Stimulated activated CD4-positive, alpha-beta T cell treated with anti-CD3 and anti-CD28 coated beads, Interleukin-15, amount 100 ng/mL, for 1 hour (primary cell): ENCODE data around the gene WNT10A.

Source experiments
- DNase-seq, 2 donors: peaks; one replicate each; pipeline ENCODE4 v3.0.0-alpha.2; 2020; ENCODE audit warnings: low read depth in 1 of 2, low spot score in 1 of 2

WNT10A gene

DNA sequence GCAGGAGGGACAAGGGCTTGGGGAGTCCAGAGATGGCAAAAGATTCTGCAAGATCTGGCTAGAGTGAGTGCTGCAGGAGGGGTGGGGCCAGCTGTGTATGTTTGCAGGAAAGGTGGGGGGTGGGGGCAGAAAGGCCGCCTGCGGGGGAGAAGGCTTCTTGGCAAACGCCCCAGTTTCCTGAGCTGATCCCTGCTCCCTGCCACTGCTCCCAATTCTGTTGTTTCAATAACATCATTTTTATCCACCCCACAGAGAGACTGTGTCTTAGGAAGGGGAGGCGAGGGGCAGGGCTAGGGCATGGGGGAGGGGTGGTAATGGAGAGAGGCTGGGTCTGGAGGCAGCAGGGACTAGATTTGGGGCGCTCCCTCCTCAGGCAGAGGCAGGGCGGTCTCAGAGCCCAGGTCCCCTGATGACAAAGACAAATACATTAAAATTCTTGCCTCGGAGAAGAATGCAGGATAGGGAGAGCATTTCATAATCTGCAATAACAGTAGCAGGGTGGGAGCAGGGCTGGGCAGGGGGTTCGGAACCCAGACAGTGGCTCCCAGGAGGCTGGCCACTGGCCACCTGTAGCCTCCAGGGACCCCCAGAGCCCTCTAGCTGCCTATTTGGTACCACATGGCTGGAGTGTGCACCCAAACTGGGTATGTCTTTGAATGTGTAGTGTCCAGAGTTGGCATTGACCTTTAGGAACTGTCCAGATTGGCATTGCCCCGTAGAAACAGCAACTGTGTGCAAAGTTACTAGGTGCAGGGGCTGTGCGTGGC, 23.1 kb upstream of the WNT10A start:
- no peak for DNase-seq

DNA sequence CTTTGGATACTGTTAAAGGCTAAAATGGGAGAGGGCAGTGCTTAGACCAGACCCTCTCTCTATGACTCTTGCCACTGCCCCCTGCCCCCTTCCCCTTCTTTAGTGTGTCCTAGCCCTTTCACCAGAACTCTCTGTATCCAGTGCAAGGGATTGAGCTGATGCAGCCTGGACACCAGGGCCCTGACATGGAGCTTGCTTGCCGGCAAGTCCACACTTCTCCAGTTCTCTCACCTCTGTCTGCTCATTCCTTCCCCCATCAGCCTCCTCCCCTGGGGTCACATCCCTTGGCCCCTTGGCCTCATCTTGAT, 22.6 kb upstream of the WNT10A start:
- no peak for DNase-seq

DNA sequence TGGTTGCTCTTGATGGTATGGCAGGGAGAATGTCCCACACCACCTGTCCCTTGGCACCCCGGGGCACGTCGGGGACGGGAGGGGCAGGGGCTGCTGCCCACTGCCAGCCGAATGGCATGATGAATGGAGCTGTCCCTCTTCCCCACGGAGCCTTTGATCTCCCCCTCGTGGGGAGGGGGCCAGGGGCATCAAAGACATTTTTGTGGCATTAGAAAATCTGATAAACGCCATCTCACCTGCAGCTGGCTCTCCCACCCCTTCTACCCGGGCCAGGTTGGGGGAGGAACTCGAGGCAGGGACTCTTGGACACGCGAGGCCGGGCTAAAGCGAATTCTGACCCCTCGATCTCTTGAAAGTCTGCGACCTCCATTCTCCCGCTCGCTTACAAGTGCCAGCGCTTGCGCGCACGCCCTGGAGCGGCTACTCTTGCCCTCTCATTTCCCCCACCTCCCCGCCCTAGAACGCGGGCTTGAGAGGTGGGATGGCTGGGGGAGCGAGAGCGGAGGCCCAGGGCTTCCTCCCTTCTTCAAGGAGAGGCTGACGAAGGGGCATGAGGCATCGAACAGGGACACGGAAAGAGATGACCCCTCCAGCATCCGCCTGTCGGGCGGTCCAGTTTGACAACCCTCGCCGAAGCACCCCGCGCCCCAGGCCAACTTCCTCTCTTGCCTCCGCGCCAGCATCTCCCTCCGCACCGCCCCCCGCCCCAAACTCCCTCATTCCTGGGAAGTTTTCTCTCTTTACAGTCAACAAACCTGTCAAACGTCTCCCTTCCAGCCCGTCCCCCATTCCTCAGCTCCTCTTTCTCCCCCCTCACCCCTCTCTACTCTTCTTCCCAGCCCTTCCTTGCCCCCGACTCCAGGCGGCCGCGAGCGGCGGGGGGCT, 21.7 kb upstream of the WNT10A start:
- DNase-seq = no peak

DNA sequence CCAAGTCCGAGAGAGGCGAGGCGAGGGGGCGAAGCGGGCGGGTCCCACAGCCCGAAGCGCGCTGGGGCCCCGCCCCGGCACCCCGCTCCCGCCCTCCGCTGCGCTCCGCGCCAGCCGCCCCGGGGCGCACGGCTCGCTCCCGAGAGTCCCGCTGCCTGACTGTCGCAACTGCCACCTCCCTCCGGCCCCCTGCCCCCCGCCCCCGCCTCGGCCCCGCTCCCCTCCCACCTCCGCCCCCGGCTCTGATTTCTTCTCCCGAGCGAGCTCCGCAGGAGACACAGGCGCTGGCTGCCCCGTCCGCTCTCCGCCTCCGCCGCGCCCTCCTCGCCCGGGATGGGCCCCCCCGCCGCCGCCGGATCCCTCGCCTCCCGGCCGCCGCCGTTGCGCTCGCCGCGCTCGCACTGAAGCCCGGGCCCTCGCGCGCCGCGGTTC, 21.1 kb upstream of the WNT10A start, which contains the start of gene WNT6:
Gene WNT6 (plus strand): TSS at position 250 of the 432 bp plus-strand sequence. CDS start 233 bp downstream, outside the sequence.
- DNase-seq = no peak

DNA sequence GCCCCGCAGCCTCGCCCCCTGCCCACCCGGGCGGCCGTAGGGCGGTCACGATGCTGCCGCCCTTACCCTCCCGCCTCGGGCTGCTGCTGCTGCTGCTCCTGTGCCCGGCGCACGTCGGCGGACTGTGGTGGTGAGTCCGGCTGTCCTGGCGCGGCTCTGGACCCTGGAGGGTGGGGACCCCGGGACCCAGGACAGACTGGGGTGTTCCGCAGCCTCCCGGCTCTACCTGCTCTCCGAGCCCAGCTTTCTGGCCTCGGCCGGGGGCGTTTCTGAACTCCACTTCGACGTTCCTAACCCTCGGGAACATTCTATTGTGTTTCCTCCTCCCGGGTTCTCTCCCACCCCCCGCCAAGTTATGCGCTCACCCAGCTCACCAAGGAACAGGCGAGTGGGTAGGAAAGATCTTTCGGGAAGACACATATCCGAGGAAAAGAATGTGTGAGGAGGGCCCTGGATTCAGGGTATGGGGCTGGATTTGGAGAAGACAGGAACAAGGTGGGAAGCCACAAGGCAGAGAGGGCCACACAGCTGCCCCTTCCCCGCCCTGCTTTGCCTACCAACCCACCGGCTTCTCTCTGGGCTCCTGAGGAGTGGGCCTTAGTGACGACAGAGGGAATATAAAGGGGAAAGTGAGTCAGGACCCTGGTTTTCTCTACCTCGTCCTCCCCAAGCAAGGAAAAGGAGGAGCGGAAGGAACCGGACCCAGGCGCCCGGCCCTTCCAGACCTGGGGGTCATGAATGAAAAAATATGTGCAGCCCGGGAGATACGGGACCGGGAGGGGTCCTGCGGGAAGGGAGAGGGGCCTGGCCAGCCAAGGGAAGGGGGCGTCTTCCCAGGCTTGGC, 20.4 kb upstream of the WNT10A start:
- no peak for DNase-seq

DNA sequence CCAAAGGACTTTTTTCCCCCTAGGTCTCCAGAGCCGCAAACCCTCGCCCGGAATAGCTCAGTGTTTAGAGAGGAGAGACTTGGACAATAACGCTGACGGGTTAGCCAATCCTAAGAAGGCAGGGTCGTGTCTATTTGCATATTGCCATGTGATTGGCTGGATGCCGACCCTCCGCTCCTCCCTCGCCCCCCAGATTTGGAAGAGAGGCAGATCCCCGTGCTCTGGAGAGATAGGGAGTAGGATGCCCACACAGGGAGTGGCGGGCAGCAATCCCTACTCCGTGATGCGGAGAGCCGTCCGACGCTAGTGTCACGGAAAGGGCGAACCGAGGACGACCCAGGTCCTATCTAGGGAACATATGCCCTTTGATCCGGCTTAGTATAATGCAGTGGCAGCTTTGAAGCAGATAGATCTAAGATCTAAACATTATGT, 19.7 kb upstream of the WNT10A start:
- no peak for DNase-seq

DNA sequence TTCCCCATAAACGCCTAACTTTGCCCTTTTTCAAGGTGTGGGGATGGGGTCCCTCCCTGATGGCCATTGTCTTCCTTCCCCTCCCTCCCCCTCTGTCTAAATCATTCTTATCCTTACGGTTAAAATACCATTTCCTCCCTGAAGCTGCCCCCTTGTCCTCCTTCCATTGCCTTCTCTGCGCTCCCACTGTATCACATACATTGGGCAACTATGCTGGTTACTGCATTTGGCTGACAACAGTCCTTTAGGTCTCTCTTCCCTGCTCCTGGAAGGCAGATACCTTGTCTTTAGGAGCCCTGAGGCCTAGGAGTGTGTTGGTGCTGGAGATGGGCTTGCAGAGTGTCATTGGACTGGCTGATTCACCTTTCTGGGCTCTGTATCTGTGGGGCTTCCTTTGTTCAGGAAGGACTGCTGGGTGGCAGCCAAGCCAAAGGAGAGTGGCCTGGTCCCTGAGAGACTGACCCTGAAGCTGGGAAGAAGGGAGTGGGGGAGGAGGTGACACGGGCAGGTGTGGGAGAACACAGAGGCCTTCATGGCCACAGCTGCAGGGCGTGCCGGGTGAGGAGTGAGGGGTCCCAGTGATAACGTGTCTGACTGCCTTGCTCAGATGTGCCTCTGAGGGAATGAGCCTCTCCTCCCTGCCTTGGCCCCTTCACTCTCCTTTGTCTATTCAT, 18.9 kb upstream of the WNT10A start:
- no peak for DNase-seq

DNA sequence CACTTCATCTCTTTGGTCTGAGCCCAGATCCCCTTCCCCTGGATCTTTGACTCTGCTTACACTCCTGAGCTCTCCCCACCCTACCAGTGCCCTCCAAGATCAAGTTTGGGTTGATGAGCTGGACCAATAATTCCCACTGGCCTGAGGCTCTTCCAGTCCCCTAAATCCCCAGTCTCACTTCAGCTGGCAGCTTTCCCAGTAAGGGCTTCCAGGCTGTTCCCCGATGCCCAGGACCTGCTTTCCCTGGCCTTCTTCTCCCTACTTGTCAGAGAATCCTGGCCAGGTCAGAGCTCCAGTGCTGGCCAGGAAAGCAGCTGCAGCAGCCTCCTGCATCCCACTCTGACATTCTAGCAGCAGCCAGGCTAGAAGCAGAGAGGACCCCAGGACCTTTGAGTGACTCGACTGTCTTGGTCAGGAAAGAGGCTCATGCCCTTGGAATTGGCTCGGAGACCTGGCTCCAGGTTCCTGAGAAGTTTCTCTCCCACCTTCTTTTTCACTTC, 17.6 kb upstream of the WNT10A start:
- no peak for DNase-seq

DNA sequence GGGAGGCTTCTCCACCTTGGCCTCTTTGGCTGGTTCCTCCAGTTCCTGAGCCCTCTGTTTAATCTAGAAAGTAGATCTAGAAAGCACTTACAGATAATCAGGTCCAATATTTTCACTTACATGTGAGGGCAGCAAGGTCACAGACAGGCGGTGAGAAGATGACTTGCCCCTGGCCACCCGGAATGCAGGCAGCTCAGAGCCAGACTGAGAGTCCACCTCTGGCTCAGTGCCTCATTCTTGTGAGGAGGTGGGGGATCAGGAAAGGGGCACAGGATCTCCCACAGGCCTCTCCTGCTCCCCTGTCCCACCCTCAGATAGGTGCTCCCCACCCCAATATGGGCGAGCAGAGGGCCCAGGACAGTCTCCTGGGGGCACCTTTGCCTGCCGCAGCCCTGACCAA, 15.3 kb upstream of the WNT10A start:
- DNase-seq = no peak

DNA sequence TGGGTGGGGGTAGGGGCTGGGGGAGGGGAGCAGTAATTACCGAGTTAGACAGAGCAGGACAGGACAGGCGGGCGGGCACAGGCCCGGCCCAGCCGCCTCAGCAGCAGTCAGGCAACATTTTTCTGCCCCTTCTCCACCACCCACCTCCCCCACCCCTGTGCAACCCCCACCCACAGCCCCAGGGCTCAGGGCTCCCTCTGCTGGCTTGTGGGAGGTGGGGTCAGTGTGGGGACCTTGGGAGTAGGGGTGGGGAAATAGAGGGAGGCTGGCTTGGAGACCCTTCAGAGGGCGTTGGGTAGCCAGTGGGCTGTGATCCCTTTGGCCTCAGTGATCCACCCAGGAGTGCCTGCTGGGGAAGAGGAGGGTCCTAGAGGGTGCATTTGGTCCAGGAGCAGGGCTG, 14.7 kb upstream of the WNT10A start:
- DNase-seq = no peak

DNA sequence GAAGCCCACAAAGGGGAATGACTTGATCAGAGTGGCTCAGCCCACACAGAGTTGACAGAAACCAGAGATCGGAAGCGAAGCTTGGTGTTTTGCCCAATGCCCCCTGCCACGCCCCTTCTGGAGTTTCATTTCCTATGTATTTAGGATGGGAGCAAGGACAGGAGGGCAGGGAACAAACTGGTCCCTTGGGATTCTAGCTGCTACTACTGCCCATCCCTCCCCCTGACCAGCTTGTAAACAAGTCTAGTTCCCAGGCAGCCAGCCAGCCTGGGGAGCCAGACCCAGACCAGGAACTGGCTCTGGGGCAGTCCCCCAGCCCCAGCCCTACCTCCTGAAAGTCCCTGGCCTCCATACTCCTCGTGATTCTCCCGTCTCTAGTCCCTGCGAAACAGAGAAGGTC, 12.8 kb upstream of the WNT10A start:
- no peak for DNase-seq

DNA sequence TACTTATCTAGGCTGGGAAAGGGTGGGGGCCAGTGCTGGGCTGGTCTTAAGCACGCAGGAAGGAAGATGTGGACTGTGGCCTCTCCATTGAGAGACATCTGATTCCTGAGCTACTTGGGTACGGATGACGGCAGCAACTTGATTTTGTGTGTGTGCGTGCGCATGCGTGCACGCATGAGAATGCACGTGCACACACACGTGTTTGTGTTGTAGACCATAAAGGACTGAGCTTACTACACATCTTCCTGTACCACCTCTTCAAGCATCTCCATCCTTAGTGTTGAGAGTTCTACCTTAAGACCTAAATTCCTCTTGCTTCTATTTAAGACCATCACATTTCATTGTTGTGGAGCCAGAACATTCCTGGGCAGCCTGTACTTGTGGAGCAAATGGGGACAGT, 11.6 kb upstream of the WNT10A start:
- DNase-seq = no peak

DNA sequence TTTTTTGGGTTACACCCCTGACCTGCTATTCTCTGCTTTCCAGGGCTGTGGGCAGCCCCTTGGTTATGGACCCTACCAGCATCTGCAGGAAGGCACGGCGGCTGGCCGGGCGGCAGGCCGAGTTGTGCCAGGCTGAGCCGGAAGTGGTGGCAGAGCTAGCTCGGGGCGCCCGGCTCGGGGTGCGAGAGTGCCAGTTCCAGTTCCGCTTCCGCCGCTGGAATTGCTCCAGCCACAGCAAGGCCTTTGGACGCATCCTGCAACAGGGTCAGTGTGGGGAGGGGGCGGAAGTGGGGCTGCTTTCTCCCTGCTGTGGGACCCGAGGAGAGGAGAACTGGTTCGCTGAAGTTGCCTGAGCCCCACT, 9.7 kb upstream of the WNT10A start:
- DNase-seq = no peak

DNA sequence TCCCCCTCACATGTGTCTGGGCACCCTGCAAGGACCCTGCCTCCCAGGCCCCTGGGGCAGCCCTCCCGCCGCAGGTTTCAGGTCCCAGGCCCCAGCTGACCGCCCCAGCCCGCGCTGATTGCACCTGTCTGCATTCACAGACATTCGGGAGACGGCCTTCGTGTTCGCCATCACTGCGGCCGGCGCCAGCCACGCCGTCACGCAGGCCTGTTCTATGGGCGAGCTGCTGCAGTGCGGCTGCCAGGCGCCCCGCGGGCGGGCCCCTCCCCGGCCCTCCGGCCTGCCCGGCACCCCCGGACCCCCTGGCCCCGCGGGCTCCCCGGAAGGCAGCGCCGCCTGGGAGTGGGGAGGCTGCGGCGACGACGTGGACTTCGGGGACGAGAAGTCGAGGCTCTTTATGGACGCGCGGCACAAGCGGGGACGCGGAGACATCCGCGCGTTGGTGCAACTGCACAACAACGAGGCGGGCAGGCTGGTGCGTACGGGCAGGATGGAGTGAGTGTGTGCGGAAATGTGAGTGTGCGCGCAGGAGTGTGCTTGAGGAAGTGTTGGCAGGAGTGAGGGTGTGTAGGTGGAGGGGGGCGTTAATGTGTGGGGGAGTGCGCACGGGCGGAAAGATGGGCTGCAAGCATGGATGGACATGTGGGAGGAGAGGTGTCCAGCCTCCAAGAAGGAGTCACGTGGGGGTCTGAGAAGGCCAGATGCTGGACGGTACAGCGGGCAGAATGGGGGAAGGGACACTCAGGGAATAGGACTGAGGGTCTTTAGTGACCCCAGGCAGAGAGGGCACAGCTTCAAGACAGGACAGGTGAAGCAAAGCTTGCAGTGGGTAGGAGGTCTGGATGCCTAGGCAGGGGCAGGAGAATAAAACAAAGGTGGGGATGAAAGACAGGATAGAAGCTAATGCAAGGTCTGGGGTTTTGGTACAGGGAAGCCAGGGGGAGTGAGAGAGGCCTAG, 9.0 kb upstream of the WNT10A start:
- DNase-seq = no peak

DNA sequence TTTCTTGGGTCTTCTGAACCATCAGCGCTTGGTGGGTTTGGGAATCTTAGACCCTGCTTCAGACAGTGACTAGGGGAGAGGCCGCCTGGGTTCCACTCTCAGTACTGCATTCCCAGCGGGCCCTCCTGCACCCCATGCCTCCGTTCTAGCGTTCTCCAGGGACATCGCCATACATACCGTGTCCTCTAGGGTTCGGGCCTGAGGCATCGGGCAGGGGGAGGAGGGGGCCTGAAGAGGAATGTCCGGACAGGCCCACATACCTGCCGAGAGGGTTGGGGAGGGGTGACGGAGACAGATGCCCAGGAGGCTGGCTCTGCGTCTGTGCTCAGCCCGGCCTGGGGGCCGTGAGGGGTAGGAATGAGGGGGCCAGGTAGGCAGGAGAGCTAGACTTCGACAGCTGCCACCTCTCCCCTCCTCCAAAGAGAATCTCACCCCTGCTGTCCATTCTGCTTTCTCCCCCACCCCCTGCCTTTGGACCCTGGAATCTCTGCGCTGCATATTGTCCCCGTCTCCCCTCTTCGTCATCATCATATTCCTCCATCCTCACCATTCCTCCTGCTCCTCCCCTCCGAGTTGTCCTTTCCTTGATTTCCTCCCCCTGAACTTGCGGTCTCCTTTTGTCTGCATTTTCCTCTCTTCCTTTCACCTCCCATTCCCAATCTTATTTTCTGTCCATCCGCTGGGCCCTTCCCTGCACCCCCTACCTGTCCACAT, 7.8 kb upstream of the WNT10A start:
- DNase-seq = no peak

DNA sequence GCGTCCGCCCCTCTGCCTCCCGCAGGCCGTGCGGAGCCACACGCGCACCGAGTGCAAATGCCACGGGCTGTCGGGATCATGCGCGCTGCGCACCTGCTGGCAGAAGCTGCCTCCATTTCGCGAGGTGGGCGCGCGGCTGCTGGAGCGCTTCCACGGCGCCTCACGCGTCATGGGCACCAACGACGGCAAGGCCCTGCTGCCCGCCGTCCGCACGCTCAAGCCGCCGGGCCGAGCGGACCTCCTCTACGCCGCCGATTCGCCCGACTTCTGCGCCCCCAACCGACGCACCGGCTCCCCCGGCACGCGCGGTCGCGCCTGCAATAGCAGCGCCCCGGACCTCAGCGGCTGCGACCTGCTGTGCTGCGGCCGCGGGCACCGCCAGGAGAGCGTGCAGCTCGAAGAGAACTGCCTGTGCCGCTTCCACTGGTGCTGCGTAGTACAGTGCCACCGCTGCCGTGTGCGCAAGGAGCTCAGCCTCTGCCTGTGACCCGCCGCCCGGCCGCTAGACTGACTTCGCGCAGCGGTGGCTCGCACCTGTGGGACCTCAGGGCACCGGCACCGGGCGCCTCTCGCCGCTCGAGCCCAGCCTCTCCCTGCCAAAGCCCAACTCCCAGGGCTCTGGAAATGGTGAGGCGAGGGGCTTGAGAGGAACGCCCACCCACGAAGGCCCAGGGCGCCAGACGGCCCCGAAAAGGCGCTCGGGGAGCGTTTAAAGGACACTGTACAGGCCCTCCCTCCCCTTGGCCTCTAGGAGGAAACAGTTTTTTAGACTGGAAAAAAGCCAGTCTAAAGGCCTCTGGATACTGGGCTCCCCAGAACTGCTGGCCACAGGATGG, 7.1 kb upstream of the WNT10A start:
- no peak for DNase-seq

DNA sequence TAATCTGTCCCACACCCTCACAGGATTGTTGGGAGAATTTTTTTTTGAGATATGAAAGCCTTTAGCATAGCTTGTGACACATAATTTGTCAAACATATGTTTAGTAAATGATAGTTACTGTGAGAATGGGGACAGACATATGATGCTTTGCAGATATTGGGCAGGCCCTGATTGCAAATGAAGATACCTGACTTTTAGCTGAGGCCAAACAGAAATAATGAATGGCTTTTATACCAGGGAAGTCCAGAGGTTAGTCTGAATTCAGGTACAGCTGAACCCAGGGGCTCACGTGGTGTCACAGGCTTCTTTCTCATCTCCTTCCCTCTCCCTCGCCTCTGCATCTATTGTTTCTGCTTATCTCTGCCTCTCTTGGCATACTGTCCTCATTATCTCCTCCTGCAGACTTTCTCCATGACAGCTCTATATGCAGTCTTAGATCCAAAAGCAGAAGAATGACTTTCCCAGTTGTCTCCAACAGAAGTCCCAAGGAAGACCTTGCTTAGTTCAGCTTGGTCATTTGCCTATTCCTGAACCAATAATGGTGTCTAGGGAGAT, 4.9 kb upstream of the WNT10A start:
- DNase-seq = no peak
